Activated B cell treated with CpG ODN at 0.5 μM for 24 hours (primary cell): ENCODE measurements around the gene ARHGAP9. TPM values are rescaled to one million over a fixed set of nuclear protein-coding genes. Genes with fewer than 3 reads are reported as not detected.
A peak's percentile ranks its signal among the peaks of the same experiment; 100 is the strongest.
"Not testable (repeated sequence)": the region's sequence is repeated elsewhere in the genome, so short reads cannot be mapped to it uniquely, and the experiment has no call there.

ENCODE experiments used
- ATAC-seq: fragments of 200-7000 bp; cut with Tn5 transposase; one replicate; pipeline ENCODE4 v1.10.0; 2021; ENCODE audit warnings: low read depth, mild to moderate bottlenecking, moderate library complexity
- CTCF ChIA-PET: fragments of 350-600 bp; sonication (Branson Sonifier 250); formaldehyde crosslinking; loops from one replicate; lab custom pipeline; 2021; ENCODE audit warnings: antibody characterized with exemption; lab: Charles Lee
- POLR2A ChIA-PET: fragments of 350-600 bp; sonication (Branson Sonifier 250); formaldehyde crosslinking; loops from one replicate; lab custom pipeline; 2021; ENCODE audit warnings: antibody characterized with exemption; lab: Charles Lee
- DNase-seq: peaks from one replicate; pipeline ENCODE4 v3.0.0; 2022
- H3K27ac Mint-ChIP-seq: one replicate; pipeline ENCODE4 v1.8.0; 2020; ENCODE audit warnings: mixed read lengths
- H3K27me3 Mint-ChIP-seq: one replicate; pipeline ENCODE4 v1.8.0; 2021; ENCODE audit warnings: mixed read lengths
- H3K36me3 Mint-ChIP-seq: one replicate; pipeline ENCODE4 v1.8.0; 2021; ENCODE audit warnings: low read depth, mixed read lengths
- H3K4me1 Mint-ChIP-seq: one replicate; pipeline ENCODE4 v1.8.0; 2021; ENCODE audit warnings: mixed read lengths
- H3K4me3 Mint-ChIP-seq: one replicate; pipeline ENCODE4 v1.8.0; 2020; ENCODE audit warnings: mild to moderate bottlenecking, mixed read lengths
- H3K9me3 Mint-ChIP-seq: one replicate; pipeline ENCODE4 v1.8.0; 2020; ENCODE audit warnings: mixed read lengths
- intact Hi-C: fragments of 100-400 bp; cut with micrococcal nuclease; formaldehyde crosslinking; loops from one replicate; pipeline ENCODE4 v1.15.1; 2024
- total RNA-seq: library from RNA; stranded (reverse); gene quantifications from 2 replicates; pipeline ENCODE4 v1.2.3, GENCODE V29; 2022
- TF ChIP-seq, protein P1 (sequence below): fragments of 200-600 bp; IDR thresholded peaks from one replicate; pipeline ENCODE4 v1.8.0; 2022; ENCODE audit warnings: antibody characterized with exemption, mild to moderate bottlenecking

ARHGAP9 gene
- total RNA-seq, 1 donor from 2014 or later: 98.8 TPM

DNA sequence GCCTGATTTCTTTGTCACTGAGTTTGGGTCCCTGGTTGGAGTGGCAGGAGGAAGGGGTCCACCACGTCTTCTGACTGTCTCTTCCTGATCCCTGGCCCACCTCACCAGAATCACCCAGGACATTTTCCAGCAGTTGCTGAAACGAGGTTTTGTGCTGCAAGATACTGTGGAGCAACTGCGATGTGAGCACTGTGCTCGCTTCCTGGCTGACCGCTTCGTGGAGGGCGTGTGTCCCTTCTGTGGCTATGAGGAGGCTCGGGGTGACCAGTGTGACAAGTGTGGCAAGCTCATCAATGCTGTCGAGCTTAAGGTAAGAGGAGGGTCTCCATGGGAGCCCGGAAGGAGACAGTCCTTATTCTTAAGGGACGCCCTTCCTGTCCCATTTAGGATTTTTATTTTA, 20.5 kb upstream of the ARHGAP9 start:
- DNase-seq (no peak), ATAC-seq (no peak)
- CTCF ChIA-PET: no interaction called here
- H3K9me3 Mint-ChIP-seq: no peaks in the 10 kb centered on the region
- no peaks in the 10 kb centered on the region for H3K27me3 Mint-ChIP-seq
- TF ChIP-seq, protein P1, sequence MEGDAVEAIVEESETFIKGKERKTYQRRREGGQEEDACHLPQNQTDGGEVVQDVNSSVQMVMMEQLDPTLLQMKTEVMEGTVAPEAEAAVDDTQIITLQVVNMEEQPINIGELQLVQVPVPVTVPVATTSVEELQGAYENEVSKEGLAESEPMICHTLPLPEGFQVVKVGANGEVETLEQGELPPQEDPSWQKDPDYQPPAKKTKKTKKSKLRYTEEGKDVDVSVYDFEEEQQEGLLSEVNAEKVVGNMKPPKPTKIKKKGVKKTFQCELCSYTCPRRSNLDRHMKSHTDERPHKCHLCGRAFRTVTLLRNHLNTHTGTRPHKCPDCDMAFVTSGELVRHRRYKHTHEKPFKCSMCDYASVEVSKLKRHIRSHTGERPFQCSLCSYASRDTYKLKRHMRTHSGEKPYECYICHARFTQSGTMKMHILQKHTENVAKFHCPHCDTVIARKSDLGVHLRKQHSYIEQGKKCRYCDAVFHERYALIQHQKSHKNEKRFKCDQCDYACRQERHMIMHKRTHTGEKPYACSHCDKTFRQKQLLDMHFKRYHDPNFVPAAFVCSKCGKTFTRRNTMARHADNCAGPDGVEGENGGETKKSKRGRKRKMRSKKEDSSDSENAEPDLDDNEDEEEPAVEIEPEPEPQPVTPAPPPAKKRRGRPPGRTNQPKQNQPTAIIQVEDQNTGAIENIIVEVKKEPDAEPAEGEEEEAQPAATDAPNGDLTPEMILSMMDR: no peak
- H3K4me3 Mint-ChIP-seq: no peak overlapping the region
- H3K36me3 Mint-ChIP-seq: peaks cover 90% of the 10 kb centered on the region
- H3K27ac Mint-ChIP-seq: no peak overlapping the region
- POLR2A ChIA-PET: interaction anchor here (0.9 to 1.3 kb wide), 3 partner anchors 12 to 19 kb away, joined by 3 to 7 read pairs (median 5); partner anchors contain the start of gene MARS1
- intact Hi-C loops: no loop called here
- peaks cover 3% of the 10 kb centered on the region for H3K4me1 Mint-ChIP-seq

DNA sequence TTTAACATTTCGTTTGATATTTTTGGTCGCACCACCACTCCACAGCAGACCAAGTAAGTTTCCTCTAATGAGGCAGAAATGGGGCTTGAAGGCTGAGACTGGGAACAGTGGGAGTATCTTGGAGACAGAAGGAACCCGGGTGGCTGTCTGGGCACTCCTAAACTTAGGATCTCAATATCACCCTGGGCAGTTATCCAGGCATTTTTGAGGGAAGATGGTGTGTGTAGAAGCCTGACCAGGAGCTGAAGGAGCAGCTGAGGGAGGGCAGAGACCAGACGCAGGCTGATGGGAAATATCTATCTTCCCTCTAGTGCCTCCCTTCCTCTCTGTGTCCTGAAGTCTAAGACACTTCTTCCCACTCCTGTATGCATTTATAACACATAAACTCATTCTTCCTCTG, 18.9 kb upstream of the ARHGAP9 start:
- ChIA-PET CTCF (no interaction called here), POLR2A (interaction anchor here (1.4 kb wide), 1 partner anchor 21 kb away, joined by 4 read pairs; no protein-coding TSS in a partner anchor)
- Mint-ChIP-seq H3K36me3 (peaks cover 82% of the 10 kb centered on the region), H3K4me3 (no peak overlapping the region), H3K9me3 (no peaks in the 10 kb centered on the region), H3K4me1 (peaks cover 3% of the 10 kb centered on the region), H3K27me3 (no peaks in the 10 kb centered on the region), H3K27ac (no peak overlapping the region)
- DNase-seq (no peak), ATAC-seq (no peak)
- intact Hi-C loops: no loop called here
- TF ChIP-seq, protein P1: no peak

DNA sequence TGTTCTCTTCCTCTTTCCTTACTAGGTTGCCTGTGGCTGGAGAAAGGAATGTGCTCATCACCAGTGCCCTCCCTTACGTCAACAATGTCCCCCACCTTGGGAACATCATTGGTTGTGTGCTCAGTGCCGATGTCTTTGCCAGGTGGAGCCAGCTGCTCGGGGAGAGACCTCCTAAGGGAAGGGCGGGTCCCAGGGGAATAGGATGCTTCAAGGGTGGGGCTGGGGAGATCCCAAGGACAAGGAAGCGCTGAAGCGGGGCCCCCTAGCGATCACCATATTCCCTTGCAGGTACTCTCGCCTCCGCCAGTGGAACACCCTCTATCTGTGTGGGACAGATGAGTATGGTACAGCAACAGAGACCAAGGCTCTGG, 18.5 kb upstream of the ARHGAP9 start:
- CTCF ChIA-PET: no interaction called here
- Mint-ChIP-seq H3K4me1 (peaks cover 3% of the 10 kb centered on the region), H3K27ac (no peak overlapping the region)

DNA sequence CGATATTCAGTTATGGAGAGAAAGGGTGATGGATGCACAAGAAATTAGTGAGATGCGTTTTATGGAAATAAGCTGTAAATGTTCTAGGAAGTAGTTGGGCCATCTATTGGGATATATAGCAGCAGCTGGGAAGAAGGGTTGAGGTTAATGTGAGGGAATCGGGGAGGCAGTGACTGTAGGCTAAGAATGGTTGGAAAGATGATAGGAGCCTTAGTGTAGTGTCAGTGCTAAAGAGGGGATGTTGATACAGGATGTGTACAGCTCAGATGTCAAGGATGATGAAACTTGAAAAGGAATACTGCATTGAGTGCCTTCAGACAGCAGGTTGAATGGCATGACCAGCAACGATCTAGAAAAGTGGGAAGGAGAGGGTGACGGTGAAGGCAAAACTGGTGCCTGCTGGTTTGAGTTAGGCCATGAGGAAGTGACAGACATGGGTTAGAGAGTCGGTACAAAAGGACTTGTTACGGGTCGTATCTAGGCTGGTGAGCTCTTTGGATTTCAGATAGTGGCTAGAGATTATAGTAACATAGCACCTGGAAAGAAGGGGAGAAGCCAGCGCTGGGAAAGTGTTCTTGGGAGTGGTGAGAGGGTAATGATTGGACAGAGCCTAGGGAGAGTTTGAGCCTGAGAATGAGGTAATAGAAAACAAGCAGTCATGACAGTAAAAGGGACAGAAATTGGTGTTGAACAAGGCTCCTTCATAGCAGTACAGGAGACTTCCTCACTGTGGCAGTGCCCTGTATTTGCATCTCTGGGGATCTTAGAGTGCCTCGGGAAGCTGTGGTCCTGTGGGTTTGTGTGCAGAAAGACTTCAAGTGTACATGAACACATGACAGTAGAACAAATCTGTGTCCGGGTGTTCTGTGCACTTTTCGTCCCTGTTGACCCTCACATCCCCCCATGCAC, 17.8 kb upstream of the ARHGAP9 start:
- intact Hi-C loops: no loop called here
- POLR2A ChIA-PET: interaction anchor here (0.5 to 1.1 kb wide), 6 partner anchors 8 to 149 kb away, joined by 3 to 7 read pairs (median 3); no protein-coding TSS in a partner anchor
- TF ChIP-seq, protein P1: no peak
- Mint-ChIP-seq H3K4me1 (peaks cover 3% of the 10 kb centered on the region), H3K9me3 (no peaks in the 10 kb centered on the region), H3K27me3 (no peaks in the 10 kb centered on the region), H3K36me3 (peaks cover 79% of the 10 kb centered on the region), H3K4me3 (no peak overlapping the region), H3K27ac (peak overlapping the region; percentile 2)
- ATAC-seq: peak; percentile 18
- no peak for DNase-seq
- CTCF ChIA-PET: no interaction called here

More for the DNA sequence above, 18.5 kb upstream of the ARHGAP9 start:
- peaks cover 78% of the 10 kb centered on the region for H3K36me3 Mint-ChIP-seq
- TF ChIP-seq, protein P1: no peak
- ATAC-seq: no peak
- H3K4me3 Mint-ChIP-seq: no peak overlapping the region
- intact Hi-C loops: no loop called here
- no peak for DNase-seq
- POLR2A ChIA-PET: interaction anchor here (0.5 to 1.4 kb wide), 3 partner anchors 21 to 150 kb away, joined by 3 to 7 read pairs (median 4); no protein-coding TSS in a partner anchor
- no peaks in the 10 kb centered on the region for H3K9me3 Mint-ChIP-seq
- no peaks in the 10 kb centered on the region for H3K27me3 Mint-ChIP-seq

DNA sequence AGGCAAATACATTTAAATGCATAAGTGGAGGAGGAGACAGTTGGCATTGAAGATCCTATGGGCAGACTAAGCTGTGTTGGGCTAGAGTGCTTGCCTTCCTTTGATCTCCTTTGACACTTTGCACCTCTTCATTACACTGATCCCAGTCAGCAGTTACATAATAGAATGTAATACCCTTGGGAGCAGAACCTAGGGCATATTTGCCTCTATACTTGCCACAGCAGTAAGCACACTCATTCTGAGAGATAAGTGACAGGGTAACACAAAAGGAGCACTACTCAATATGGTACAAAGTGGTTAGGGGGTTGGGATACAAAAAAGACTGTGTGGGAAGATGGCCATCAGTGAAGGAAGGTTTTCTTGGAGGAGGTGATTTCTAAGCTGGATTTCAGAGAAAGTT, 17.2 kb upstream of the ARHGAP9 start:
- Mint-ChIP-seq H3K4me3 (no peak overlapping the region), H3K27ac (no peak overlapping the region), H3K9me3 (no peaks in the 10 kb centered on the region), H3K36me3 (peaks cover 79% of the 10 kb centered on the region), H3K27me3 (no peaks in the 10 kb centered on the region), H3K4me1 (peaks cover 3% of the 10 kb centered on the region)
- CTCF ChIA-PET: interaction anchor here (0.7 kb wide), 1 partner anchor 38 kb away, joined by 5 read pairs; no protein-coding TSS in a partner anchor
- no peak for ATAC-seq
- POLR2A ChIA-PET: interaction anchor here (0.7 to 1.1 kb wide), 4 partner anchors 9 to 76 kb away, joined by 3 to 6 read pairs (median 3); no protein-coding TSS in a partner anchor
- no peak for DNase-seq
- TF ChIP-seq, protein P1: no peak
- intact Hi-C loops: no loop called here

DNA sequence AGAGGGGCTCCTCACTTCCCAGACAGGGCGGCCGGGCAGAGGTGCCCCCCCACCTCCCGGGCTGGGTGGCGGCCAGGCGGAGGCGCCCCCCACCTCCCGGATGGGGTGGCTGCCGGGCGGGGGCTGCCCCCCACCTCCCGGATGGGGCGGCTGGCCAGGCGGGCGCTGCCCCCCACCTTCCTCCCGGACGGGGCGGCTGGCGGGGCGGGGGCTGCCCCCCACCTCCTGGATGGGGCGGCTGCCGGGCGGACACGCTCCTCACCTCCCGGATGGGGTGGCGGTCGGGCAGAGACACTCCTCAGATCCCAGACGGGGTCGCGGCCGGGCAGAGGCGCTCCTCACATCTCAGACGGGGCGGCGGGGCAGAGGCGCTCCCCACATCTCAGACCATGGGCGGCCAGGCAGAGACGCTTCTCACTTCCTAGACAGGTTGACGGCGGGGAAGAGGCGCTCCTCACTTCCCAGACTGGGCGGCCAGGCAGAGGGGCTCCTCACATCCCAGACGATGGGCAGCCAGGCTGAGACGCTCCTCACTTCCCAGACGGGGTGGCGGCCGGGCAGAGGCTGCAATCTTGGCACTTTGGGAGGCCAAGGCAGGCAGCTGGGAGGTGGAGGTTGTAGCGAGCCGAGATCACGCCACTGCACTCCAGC, 15.5 kb upstream of the ARHGAP9 start:
- CTCF ChIA-PET, H3K9me3 Mint-ChIP-seq, H3K4me1 Mint-ChIP-seq, H3K27ac Mint-ChIP-seq, DNase-seq, H3K4me3 Mint-ChIP-seq, ATAC-seq, intact Hi-C loops, H3K27me3 Mint-ChIP-seq, POLR2A ChIA-PET: not testable (repeated sequence)
- peaks cover 79% of the 10 kb centered on the region for H3K36me3 Mint-ChIP-seq
